ENCODE measurements around the gene MKNK2.

The MKNK2 gene

DNA sequence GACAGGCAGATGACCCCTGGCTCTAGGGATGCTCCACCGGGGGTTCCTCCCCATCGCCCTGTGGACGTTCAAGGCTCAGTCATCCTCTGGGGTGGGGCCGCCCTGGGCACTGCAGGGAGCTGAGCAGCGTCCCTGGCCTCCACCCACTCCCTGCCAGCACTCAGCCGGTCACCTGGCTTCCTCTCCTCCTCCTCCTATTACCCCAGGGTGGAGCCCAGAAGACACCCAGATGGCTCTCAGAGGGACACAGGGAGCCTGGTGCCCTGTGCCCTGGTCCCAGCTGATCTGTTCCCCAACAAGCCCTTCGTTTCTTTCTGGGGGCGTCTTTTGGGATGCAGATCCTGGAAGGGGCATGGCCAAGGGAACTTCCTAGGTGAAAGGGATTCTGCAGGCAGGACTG, 3.7 kb upstream of the MKNK2 start:
- TF ChIP-seq FOXK2 (IDR thresholded peaks at IDR 0.05) (no peak), FOXM1 (IDR thresholded peaks at IDR 0.05; ENCODE audit: borderline replicate concordance) (no peak), BHLHE40 (IDR thresholded peaks at IDR 0.05; ENCODE audit: borderline replicate concordance) (no peak), SUZ12 (IDR thresholded peaks at IDR 0.05) (no peak), CTBP1 (IDR thresholded peaks at IDR 0.05; ENCODE audit: borderline replicate concordance) (no peak), HDGF (IDR thresholded peaks at IDR 0.05; ENCODE audit: borderline replicate concordance) (no peak), NFRKB (IDR thresholded peaks at IDR 0.05) (no peak), ZNF384 (IDR thresholded peaks at IDR 0.05) (no peak), ELF4 (IDR thresholded peaks at IDR 0.05) (no peak), FOXA1 (IDR thresholded peaks at IDR 0.05) (no peak), LEF1 (IDR thresholded peaks at IDR 0.05; ENCODE audit: borderline replicate concordance) (no peak), PKNOX1 (IDR thresholded peaks at IDR 0.05) (no peak), ARNT (IDR thresholded peaks at IDR 0.05) (no peak), L3MBTL2 (conservative IDR thresholded peaks at IDR 0.05) (no peak), TARDBP (IDR thresholded peaks at IDR 0.05) (no peak)
- ChIA-PET POLR2A (interaction anchor here (3.8 kb wide), 1 partner anchor 12 kb away, joined by 20 read pairs; no protein-coding TSS in a partner anchor), CTCF (no interaction called here)
- DNase-seq (ENCODE audit: extremely low spot score), result no peak

- POLR2A ChIA-PET, result interaction anchor here (3.8 kb wide), 1 partner anchor 11 kb away, joined by 20 read pairs; no protein-coding TSS in a partner anchor
- CTCF ChIA-PET, result no interaction called here
- TF ChIP-seq SP1 (IDR thresholded peaks at IDR 0.05) (no peak), FOXK2 (IDR thresholded peaks at IDR 0.05) (no peak), HDGF (IDR thresholded peaks at IDR 0.05; ENCODE audit: borderline replicate concordance) (no peak), ARNT (IDR thresholded peaks at IDR 0.05) (no peak), CTBP1 (IDR thresholded peaks at IDR 0.05; ENCODE audit: borderline replicate concordance) (no peak), FOXA1 (IDR thresholded peaks at IDR 0.05) (no peak), SUZ12 (IDR thresholded peaks at IDR 0.05) (no peak), ELF4 (IDR thresholded peaks at IDR 0.05) (no peak), PKNOX1 (IDR thresholded peaks at IDR 0.05) (no peak), BHLHE40 (IDR thresholded peaks at IDR 0.05; ENCODE audit: borderline replicate concordance) (no peak), TARDBP (IDR thresholded peaks at IDR 0.05) (no peak), ZNF384 (IDR thresholded peaks at IDR 0.05) (no peak), L3MBTL2 (conservative IDR thresholded peaks at IDR 0.05) (no peak), LEF1 (IDR thresholded peaks at IDR 0.05; ENCODE audit: borderline replicate concordance) (no peak), NFRKB (IDR thresholded peaks at IDR 0.05) (no peak), FOXM1 (IDR thresholded peaks at IDR 0.05; ENCODE audit: borderline replicate concordance) (no peak)
- no peak for DNase-seq (ENCODE audit: extremely low spot score)
Measured at GRCh38 chr19:2053601-2054389, 2.8 kb upstream of the MKNK2 start.

- POLR2A ChIA-PET, result interaction anchor here (0.9 to 3.8 kb wide), 9 partner anchors 9 to 100 kb away, joined by 3 to 33 read pairs (median 5); partner anchors contain the start of gene AP3D1
- CTCF ChIA-PET, result interaction anchor here (1.0 kb wide), 1 partner anchor 18 kb away, joined by 3 read pairs; no protein-coding TSS in a partner anchor
- no peak for DNase-seq (ENCODE audit: extremely low spot score)
- TF ChIP-seq BHLHE40 (IDR thresholded peaks at IDR 0.05; ENCODE audit: borderline replicate concordance), result no peak
- TF ChIP-seq ZNF384 (IDR thresholded peaks at IDR 0.05), result no peak
- TF ChIP-seq LEF1 (IDR thresholded peaks at IDR 0.05; ENCODE audit: borderline replicate concordance), result no peak
- no peak for TF ChIP-seq NFRKB (IDR thresholded peaks at IDR 0.05)
- TF ChIP-seq TARDBP (IDR thresholded peaks at IDR 0.05), result no peak
- no peak for TF ChIP-seq ARNT (IDR thresholded peaks at IDR 0.05)
- no peak for TF ChIP-seq FOXA1 (IDR thresholded peaks at IDR 0.05)
- TF ChIP-seq CTBP1 (IDR thresholded peaks at IDR 0.05; ENCODE audit: borderline replicate concordance), result no peak
- TF ChIP-seq FOXM1 (IDR thresholded peaks at IDR 0.05; ENCODE audit: borderline replicate concordance), result no peak
- TF ChIP-seq ELF4 (IDR thresholded peaks at IDR 0.05), result no peak
- TF ChIP-seq FOXK2 (IDR thresholded peaks at IDR 0.05), result no peak
- no peak for TF ChIP-seq SUZ12 (IDR thresholded peaks at IDR 0.05)
- no peak for TF ChIP-seq L3MBTL2 (conservative IDR thresholded peaks at IDR 0.05)
- TF ChIP-seq SP1 (IDR thresholded peaks at IDR 0.05), result no peak
- TF ChIP-seq HDGF (IDR thresholded peaks at IDR 0.05; ENCODE audit: borderline replicate concordance), result no peak
- TF ChIP-seq PKNOX1 (IDR thresholded peaks at IDR 0.05), result no peak
Measured at GRCh38 chr19:2051773-2052704, 995 bp upstream of the MKNK2 start.

DNA sequence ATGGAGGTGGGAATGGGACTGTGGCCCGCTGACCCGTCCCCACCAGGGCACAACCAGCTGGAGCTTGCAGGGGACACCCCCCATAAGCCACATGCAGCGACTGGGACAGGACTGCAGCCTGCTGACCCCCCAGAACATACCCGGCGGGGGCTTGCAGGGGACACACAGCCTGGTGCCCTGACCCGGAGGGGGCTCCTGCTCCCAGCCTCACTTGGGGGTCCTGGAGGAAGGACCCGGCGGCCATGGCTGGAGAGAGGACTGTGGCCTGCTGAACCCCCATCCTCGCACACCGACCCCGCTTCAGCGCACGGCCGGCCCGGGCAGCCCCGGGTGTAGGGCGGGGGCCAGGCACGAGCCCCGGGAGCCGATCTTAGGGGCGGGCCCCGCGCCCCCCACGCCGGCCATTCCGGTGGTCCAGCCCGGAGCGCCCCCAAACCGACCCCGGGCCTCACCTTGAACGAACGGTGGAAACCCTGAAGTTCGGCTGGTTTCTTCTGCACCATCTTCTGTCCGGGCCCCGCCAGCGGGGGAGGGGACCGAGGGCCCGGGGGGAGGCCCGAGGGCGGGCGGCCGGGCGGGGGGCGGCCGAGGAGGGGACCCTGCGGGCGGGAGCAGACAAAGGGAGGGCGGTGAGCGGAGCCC, 574 bp downstream of the MKNK2 start:
- CTCF ChIA-PET, result interaction anchor here (0.6 kb wide), 1 partner anchor 208 kb away, joined by 6 read pairs; no protein-coding TSS in a partner anchor

More for the DNA sequence above, 574 bp downstream of the MKNK2 start:
- POLR2A ChIA-PET, result interaction anchor here (1.0 kb wide), 1 partner anchor 9 kb away, joined by 3 read pairs; no protein-coding TSS in a partner anchor
- no peak for DNase-seq (ENCODE audit: extremely low spot score)
- TF ChIP-seq TARDBP (IDR thresholded peaks at IDR 0.05) (no peak), SP1 (IDR thresholded peaks at IDR 0.05) (no peak), HDGF (IDR thresholded peaks at IDR 0.05; ENCODE audit: borderline replicate concordance) (no peak), BHLHE40 (IDR thresholded peaks at IDR 0.05; ENCODE audit: borderline replicate concordance) (no peak), L3MBTL2 (conservative IDR thresholded peaks at IDR 0.05) (no peak)
